GM18508 (cell line): ENCODE measurements around the gene DKK3.

Source experiments
- ATAC-seq: cut with Tn5 transposase; IDR thresholded peaks from one replicate; pipeline ENCODE4 v1.9.1; 2021; ENCODE audit warnings: moderate number of reproducible peaks; ENCODE audit not compliant: insufficient read depth, unreplicated experiment

Gene DKK3

DNA sequence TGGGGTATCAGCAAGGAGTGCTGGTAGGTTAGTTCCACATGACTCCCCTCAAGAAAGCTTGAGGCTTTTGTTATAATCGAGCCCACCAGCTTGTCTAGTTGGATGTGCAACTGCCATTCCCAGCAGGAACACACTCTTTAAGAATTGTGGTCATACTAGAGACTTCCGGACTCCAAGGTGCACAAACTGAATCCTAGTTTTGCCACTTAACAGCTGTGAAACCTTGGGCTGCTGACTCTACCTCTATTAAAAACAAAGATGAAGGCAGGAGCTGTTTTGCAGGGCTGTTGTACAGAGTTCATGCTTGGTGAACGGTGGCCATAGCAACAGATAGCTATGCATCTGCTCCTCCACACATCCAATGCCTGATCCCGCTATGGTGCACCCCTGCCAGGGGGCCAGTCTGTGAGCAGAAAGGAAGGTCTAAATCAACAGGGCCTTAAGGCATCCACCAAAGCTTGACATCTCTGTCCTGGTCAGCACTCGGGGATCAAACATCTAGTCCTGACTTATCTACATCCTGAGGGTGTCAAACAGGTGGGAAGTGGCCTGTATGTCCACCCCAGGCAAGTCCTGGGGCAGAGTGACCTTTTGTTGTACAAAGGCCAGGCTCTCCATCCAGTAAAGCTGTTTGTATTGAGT, 36.4 kb downstream of the DKK3 start:
- ATAC-seq: no peak

DNA sequence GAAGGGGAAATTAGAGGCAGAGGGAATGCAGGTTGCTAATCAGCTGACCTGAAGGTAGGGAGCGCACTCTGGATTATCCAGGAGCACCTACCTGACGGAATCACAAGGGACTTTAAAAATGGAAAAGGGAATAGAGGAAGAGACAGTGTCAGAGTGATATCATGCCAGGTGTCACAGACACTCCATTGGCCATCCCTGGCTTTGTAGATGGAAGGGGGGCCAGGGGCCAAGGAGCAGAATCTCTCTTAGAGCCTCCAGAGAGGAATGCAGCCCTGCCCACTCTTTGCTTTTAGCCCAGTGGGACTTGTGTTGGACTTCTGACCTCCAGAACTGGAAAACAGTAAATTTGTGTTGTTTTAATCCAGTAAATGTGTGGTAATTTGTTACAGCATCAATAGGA, 37.9 kb downstream of the DKK3 start:
- ATAC-seq: no peak

DNA sequence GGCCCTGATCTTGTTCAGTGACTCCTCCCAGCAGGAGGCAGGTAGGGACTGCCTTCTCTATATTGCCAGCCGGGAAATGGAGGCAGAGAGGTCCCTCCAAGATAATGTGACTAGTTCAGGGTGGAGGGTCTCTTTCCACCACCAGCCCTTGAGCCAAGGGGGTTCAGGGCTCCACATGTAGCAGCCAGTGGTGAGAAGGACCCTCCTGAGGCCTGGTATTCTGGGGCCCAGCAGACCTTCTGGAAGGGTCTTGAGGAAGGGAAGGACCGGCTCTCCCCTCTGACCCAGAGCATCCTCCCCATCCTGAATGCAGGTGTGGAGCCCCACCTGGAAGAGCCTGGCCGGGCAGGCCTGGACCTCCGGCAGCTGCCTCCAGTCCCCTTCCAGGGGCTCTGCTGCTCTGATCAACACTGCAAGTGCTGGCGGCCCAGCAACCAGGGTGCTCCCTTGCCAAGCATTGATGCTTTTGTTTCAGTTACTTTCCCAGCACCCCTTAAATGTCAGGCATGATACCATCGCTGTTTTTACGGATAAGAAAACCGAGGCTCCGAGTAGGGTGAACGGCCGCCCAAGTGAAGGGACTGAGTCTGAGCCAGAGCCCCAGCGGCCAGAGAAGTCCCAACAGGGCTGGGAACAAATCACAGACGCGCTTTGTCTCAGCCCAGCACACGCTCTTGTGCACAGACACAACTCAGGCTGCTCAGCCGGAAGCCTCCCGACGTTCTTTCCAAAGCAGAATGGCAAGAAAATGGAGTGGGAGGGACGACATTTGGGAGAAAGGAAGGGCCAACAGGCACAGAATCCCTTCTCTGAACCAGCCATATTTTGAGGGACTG, 38.8 kb downstream of the DKK3 start:
- ATAC-seq: no peak

DNA sequence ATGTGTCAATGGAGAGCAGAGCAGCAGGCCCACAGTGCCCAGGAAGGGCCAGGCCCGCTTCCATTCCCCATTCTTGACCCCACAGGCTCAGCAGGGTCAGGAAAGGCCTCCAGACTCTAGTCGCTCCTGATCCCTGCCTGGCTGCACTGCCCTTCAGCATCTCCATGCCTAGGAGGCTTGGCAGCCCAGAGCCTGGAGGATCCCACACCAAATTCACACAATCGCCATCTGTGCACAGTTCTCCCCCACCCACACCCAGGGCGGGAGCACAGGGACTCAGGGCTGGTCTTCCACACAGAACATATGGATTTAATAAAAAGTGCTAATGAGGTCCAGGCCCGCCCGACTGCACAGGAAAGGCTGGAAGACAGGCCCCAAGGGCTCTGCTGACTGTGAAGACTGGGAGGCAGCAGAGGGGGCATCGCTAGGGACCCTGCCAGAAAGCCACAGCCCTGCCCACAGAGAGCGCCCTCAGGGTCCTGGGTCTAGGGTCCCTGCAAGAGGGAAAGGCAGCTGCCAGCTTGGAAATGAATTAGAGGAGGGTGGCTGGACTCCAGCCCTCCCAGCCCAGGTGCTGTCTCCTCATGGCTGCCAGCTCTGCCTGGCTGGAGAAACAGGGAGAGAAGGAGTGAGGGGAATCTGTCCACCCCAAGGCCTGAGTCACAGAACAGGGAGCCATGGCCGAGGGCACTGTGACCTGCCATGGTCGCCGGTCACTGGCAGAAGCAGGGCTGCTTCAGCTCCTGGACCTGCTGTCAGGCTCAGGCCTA, 39.7 kb downstream of the DKK3 start:
- ATAC-seq: no peak

DNA sequence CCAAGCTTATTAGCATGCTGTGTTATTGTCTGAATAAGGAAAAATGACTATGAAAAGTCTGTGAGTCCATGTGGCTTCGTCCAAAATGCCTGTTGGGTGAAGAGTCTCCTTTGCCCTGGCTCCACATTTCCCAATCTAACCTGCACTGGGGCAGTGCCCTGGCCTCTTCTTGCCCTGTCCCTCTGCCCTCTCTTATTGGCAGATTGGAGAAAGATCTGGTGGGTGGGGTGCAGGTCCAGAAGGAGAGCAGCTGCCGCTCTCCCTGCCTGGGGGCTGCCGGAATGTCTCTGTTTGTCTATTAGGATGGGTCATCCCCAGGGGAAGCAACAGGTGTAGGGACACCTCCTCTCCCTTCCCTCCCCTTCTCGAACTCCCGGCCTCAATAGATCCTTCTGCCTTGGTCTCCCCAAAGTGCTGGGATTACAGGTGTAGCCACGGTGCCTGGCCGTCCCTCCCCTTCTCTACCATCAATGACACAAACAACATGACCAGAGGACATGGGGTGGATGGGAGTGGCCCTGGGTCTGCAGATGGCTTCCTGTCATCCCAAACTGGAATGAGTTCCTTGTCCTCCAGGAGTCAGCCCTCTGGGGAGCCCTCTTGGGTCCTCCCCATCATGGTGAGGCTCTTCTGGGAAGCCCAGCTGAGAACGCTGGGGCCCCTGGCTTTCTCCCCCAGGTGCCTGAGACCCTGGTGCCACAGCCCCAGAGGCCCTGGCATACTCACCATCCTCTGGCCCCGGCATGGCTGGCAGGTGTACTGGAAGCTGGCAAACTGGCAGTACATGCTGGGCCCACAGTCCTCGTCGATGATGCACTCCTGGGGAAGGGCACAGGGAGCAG, 40.5 kb downstream of the DKK3 start:
- ATAC-seq: no peak

DNA sequence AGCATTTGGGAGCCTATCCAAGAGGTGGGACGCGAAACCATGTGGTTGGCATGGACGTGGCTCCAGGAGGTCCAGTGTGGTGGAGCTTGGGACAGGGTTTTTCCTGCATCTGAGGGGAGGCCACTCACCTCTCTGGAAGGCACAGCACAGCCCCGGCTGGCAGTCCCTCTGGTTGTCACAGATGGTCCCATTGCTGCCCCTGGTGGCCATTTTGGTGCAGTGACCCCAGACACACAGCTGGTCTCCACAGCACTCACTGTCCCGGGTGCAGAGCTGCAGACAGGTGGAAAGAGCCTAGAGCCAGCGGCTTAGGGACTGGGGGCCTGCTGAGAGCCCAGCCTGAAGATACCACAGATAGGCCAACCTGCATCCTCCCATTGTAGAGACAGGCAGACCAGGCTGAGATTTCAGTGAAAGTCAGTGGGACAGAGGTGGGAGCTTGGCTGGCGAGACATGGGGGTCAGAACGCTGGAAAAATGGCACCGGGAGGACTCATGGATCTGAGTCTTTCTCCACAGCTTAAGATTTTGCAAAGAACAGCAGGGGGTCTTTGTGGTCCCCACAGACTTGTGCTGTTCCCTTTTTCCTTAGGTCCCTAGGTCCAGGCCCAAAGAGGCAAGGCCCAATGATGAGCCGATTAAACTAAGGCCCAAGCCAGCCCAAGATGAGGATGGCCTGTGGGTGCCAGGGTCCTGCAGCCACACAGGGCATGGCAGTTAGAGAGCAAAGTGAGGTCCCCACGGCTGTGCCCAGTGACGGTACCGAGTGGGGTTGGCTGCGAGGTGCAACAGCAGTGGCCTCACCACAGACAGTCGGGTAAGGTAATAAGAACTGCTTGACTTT, 41.4 kb downstream of the DKK3 start:
- peak; percentile 67 for ATAC-seq

DNA sequence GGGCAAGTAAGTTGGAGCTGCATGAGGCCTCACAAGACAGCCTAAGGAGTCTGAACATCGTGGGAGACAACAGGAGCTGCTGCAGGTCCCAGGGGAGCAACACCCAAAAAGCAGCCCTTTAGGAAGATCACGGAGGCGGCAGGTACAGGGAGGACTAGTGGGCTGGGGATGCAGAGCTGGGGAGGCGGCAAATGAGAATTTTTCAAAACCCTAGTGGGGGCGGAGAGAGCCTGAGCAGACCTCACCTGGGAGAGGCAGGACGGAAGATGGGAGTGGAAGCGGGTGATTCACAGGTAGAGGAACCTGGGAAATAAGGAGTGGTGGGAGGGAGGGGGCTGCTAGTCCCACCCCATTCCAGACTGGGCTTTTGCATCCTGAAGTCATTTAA, 42.1 kb downstream of the DKK3 start:
- ATAC-seq: no peak

DNA sequence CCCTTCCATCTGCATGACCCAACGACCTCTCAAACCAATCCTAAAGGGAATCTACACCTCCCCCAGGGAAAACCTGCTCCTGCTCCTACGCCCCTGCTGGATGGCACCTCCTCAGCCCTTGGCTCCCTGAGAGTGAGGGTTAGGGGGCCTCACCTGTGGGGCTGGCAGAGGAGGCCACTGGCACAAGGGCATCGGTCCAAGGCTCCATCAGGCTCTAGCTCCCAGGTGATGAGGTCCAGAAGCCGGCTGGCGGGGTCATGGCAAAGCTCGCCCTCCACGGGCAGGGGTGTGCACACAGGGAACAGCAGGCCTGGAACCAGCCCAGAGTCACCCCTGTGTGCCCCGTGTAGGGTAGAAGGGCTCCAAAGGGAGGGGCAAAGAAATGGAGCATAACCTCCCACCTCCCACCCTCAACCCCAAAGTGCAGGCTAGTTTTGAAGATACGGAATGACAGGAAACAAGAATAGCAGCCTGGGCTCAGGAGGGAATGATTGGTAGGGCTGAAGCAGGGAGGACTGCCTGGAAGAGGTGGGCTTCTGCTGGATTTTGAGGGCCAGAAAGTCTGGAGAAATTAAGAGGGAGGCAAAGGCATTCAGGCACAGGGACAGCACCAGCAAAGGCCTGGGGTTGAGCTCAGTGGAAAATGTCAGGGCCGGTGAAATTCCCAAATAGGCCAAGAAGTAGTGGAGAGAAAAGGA, 42.6 kb downstream of the DKK3 start:
- no peak for ATAC-seq

DNA sequence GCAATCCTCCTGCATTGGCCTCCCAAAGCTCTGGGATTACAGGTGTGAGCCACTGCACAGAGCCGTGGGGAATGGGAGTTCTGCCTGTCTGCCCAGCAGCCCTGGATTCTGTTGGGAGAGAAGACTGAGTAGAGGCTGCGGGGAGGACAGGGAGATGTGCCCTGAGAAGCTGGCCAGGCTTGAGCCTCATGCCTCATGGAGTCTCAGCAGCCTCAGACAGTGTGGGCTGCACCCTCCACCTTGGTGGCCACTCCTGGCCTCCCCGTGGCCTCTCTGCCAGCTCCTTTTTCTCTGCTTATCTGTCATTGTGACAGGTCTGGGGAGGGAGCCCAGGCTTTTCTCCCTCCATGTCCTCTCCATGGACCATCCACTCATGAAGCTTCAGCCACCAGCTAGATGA, 43.2 kb downstream of the DKK3 start:
- no peak for ATAC-seq

DNA sequence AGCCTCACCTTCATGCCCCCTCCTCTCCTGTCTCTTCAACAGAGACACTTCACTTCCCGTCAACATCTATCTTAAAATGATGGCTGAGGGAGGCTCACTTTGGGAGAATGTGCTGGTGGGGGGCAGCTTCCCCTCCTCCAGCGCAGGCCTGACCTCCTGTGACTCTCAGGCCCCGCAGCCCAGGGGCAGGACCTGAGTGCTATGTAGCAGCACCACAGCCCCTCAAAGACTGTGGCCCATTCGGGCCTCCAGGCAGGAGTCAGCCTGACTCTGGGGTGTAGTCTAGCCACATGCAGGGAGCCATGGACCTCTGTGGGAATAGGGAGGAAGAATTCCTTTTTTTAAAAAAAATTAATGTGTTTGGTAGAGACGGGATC, 43.7 kb downstream of the DKK3 start:
- ATAC-seq: no peak

DNA sequence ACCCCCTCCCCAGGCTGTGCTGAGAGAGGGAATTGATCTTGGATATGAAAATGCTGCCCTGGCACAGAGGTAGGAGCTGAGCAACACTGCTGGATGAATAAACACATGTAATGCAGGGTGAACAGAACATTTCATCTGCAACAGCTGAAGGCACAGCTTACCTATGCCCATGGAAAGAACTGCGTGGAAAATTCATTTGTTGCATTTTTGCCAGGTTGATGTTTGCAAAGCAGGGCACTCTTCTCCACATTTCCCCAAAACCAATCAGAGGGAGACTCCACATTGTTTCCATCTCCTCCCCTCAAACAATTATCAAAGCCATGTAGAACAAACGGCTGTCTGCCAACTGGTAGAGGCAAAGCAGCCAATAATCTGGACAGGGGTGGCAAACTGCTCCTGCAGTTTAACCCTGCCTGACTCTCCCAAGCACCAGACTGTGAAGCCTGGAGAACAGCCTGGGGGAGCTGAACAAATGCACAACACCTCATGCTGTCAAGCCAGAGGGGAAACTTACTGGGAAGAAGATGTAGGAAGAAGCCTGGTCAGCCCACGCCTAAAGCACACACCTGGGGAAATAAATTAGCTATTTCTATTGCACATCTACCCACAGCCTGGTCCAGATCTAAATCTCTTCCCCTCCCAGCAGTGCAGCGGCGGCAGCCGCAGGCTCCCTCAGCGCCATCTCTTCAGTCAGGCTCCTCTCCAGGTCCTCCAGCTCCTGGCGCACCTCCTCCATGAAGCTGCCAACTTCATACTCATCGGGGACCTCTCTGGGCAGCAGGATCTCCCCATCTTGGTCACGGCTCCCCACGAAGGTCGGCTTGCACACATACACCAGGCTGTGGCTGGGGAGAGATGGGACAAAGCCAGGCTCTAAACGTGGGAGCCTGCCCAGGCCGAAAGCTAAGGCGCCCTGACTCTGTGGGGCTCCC, 44.3 kb downstream of the DKK3 start:
- no peak for ATAC-seq

DNA sequence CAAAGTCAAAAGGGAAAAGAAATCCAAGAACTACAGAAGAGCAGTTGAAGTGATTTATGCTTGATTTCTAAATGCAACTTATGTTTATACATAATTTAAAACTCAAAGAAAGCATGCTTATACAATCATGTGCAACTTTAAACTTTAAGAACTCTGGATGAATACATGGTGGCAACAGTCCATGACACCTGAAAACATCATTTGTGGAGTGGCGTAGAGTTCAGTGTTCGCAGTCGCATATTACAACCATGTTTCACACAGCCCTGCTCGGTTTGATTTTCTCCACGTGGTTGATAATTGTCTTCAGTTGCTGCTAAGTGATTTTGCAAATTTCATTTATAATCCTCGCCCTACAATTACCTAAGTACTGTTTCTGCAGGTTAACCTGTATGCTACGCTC, 45.4 kb downstream of the DKK3 start:
- ATAC-seq: no peak

DNA sequence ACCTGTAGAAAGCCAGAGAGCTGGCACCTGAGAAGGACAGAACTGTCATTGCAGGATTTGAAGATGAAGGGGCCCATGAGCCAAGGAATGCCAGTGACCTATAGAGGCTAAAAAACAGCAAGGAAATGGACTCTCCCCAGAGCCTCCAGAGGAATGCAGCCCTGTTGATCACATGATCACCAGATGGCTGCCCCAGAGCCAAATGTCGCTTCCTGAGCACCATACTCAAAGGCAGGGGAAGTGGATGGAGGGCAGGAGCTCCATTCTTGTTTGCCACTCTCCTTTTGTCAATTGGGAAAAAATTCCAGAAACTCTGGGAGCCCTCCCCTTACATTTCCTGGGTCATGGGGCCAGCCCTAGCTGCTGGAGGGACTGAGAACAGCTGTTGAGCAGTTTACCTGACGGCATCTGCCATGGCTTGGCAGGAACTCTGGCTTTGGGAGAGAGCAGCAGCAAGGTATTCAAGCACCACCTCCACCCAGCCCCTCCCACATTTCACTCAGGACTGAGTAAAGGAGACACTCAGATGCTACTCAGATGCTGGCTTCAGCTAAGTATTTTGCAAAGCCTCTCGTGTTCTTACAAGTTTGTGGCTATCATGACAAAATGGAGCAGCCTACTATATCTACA, 46.9 kb downstream of the DKK3 start:
- ATAC-seq: no peak

DNA sequence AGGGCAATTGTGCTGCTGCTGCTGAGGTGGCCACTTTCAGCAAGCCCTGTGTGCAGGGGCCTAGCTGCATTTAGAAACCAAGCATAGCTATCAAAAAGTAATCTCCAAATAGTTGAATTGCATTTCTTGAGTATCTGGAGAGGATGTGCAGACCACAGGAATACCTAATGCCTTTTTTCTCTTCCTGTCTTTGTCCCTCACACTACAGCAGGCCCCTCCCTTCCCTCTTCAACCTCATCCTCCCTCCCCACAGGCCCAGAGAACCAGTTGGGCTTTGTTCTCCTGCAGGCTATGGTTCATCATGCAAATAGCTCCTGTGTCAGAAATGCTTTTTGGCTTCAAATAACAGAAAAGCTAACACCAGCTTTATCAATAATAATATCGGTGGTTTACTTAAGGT, 47.7 kb downstream of the DKK3 start:
- no peak for ATAC-seq

DNA sequence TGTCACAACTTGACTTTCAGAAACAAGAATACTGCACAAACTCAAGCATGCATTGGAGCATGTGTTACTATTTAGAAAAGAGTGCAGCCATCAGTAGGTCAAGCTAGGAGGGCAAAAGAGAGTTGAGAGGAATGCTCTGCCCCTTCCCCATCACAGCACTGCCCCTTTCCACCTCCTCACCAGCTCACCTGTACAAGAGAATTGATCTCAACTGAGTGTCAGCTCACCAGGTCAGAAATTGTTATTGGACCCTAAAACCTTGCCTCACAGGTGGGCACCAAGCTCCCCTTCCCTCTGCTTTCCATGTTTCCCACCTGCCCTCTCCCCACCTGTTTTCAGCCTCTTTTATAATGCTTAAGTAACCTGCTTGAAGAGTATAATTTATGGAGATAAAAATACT, 48.8 kb downstream of the DKK3 start:
- ATAC-seq: no peak

DNA sequence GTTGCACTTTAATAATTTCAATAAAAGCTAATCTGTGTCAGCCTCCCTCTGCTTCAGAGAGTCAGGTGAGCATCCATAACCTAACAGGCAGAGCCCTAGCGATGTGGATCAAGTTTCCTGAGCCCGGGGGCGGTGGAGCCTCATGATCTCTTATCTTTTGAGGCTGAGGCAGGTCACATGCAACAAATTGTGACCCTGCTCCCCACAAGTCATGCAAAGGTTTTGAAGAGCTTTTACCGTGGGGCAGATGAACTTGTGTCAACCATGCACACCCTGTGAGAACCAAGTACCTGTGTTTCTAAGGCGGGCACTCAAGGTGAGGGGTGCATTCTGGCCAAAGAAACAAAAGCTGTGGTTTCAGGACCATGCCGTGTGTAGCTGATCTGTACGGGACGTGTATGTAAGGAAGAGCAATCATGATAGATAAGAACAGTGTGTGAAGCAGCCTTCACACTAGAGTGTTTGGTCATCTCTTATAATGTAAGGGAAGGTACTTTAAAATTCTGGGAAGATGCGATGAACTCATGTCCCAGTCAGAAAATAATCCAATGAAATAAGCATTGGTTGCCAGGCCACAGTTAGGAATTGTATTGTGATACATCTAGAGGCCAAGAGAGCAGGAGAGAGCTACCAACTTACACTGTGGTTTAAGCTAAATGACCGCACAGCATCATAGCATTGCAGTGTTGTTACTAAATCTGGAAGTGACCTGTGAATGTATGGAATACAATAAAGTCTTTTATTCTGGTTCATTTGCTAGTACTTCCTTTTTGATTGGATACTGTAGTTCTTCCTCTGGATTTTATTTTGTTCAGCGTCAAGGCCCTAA, 49.8 kb downstream of the DKK3 start:
- no peak for ATAC-seq

DNA sequence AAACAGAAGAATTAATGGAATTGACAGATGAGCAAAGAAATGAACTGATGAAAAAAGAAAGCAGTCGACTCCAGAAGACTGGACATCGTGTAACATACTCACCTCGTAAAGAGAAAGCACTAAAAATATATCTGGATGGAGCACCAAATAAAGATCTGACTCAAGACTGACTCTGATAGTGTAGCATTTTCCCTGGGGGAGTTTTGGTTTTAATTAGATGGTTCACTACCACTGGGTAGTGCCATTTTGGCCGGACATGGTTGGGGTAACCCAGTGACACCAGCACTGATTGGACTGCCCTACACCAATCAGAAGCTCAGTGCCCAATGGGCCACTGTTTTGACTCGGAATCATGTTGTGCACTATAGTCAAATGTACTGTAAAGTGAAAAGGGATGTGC, 52.4 kb downstream of the DKK3 start:
- ATAC-seq: no peak
